ENCODE results near the gene TUT1.
A peak's percentile ranks its signal among the peaks of the same experiment; 100 is the strongest.

Gene TUT1

GRCh38 chr11:62591448-62592145 lies at the start of gene TUT1:
Gene TUT1 (minus strand): TSS chr11:62591523. CDS start chr11:62591485, 38 bp downstream.
- Histone ChIP-seq H2AFZ (peak within 1 kb of the TSS; percentile 92), H3K9me3 (ENCODE audit: control insufficient read depth, low read length) (no peaks in the 10 kb centered on the region), H3K36me3 (ENCODE audit: control insufficient read depth, insufficient read depth, low read length) (no peaks in the 10 kb centered on the region), H3K79me2 (no peaks in the 10 kb centered on the region), H3K27ac (peak within 1 kb of the TSS; percentile 94), H3K27me3 (ENCODE audit: control insufficient read depth, insufficient read depth, low read length) (no peaks in the 10 kb centered on the region), H3K4me1 (peaks cover 8% of the 10 kb centered on the region), H3K4me2 (ENCODE audit: low read length) (peak within 1 kb of the TSS; percentile 87), H3K9ac (peak within 1 kb of the TSS; percentile 67), H3K4me3 (ENCODE audit: low read depth, low read length) (peak within 1 kb of the TSS; percentile 89)
- no peak for TF ChIP-seq CTCF (IDR thresholded peaks at IDR 0.05)

- Histone ChIP-seq H3K4me1 (no peaks in the 10 kb centered on the region), H2AFZ (no peak overlapping the region), H3K36me3 (ENCODE audit: control insufficient read depth, insufficient read depth, low read length) (no peaks in the 10 kb centered on the region), H3K79me2 (peaks cover 12% of the 10 kb centered on the region), H3K9me3 (ENCODE audit: control insufficient read depth, low read length) (no peaks in the 10 kb centered on the region), H3K4me2 (ENCODE audit: low read length) (no peak overlapping the region), H3K27ac (no peak overlapping the region), H3K4me3 (ENCODE audit: low read depth, low read length) (no peak overlapping the region), H3K9ac (no peak overlapping the region), H3K27me3 (ENCODE audit: control insufficient read depth, insufficient read depth, low read length) (no peaks in the 10 kb centered on the region)
- no peak for TF ChIP-seq CTCF (IDR thresholded peaks at IDR 0.05)
These were observed 41.2 kb upstream of the TUT1 start for GRCh38 chr11:62632492-62632891.

- Histone ChIP-seq H3K27me3 (ENCODE audit: control insufficient read depth, insufficient read depth, low read length) (no peaks in the 10 kb centered on the region), H3K9ac (no peak overlapping the region), H3K9me3 (ENCODE audit: control insufficient read depth, low read length) (no peaks in the 10 kb centered on the region), H2AFZ (no peak overlapping the region), H3K4me3 (ENCODE audit: low read depth, low read length) (no peak overlapping the region), H3K4me2 (ENCODE audit: low read length) (no peak overlapping the region), H3K4me1 (no peaks in the 10 kb centered on the region), H3K36me3 (ENCODE audit: control insufficient read depth, insufficient read depth, low read length) (no peaks in the 10 kb centered on the region), H3K27ac (no peak overlapping the region), H3K79me2 (no peaks in the 10 kb centered on the region)
- no peak for TF ChIP-seq CTCF (IDR thresholded peaks at IDR 0.05)
These were observed 36.4 kb upstream of the TUT1 start for GRCh38 chr11:62627713-62628112.

- H3K4me3 ChIP-seq (ENCODE audit: low read depth, low read length) = peak overlapping the region; percentile 21
- H3K9me3 ChIP-seq (ENCODE audit: control insufficient read depth, low read length) = no peaks in the 10 kb centered on the region
- peak overlapping the region; percentile 91 for H3K27ac ChIP-seq
- H3K4me1 ChIP-seq = no peaks in the 10 kb centered on the region
- H3K9ac ChIP-seq = no peak overlapping the region
- H3K36me3 ChIP-seq (ENCODE audit: control insufficient read depth, insufficient read depth, low read length) = no peaks in the 10 kb centered on the region
- H3K27me3 ChIP-seq (ENCODE audit: control insufficient read depth, insufficient read depth, low read length) = no peaks in the 10 kb centered on the region
- H3K79me2 ChIP-seq = no peaks in the 10 kb centered on the region
- peak overlapping the region; percentile 75 for H2AFZ ChIP-seq
- H3K4me2 ChIP-seq (ENCODE audit: low read length) = peak overlapping the region; percentile 48
- no peak for TF ChIP-seq CTCF (IDR thresholded peaks at IDR 0.05)
These were observed 31.3 kb upstream of the TUT1 start for GRCh38 chr11:62622476-62623089.
